Embryonic facial prominence (tissue), 1 donor: ENCODE measurements around the gene TCF19.

ENCODE experiments used
- DNase-seq: peaks from one replicate; pipeline ENCODE4 v3.0.0-alpha.2; 2016; ENCODE audit errors: extremely low spot score

Gene TCF19

DNA sequence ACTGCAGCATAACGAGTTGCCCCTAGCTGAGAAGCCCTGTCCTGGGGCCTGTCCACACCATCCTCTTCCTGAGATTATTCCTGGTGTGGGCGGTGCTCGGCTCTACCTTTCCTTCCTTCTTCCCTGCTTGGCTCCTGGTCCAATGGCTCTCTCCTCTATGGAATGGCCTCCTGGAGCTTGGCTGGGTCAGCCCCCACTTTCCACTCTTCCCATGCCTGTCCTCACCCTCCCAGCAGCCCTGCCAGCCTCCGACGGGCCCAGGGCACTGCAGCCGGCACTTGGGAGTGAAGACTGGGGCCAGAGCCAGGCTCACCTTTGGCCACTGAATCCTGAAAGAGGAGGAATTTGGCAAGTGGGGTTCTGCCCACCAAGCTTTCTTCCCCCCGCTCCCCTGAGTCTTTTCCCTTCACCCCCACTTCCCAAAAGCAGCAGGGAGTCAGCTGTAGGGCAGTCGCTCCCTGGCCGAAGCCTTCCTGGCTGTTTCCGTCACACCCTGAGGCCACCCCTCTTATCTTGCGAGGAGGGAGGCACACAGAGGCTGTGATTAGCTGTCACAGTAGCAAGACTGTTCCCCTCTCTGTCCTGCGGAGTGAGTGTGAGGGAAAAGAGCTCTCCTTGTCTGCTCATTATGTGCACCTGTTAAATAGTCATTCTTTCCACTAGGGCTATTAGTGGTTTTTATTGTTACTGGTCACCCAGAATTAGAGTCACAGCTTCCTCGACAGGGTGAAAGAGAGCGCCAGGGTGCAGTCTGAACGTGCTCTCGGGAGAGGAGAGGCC, 31.8 kb upstream of the TCF19 start:
- DNase-seq = no peak

DNA sequence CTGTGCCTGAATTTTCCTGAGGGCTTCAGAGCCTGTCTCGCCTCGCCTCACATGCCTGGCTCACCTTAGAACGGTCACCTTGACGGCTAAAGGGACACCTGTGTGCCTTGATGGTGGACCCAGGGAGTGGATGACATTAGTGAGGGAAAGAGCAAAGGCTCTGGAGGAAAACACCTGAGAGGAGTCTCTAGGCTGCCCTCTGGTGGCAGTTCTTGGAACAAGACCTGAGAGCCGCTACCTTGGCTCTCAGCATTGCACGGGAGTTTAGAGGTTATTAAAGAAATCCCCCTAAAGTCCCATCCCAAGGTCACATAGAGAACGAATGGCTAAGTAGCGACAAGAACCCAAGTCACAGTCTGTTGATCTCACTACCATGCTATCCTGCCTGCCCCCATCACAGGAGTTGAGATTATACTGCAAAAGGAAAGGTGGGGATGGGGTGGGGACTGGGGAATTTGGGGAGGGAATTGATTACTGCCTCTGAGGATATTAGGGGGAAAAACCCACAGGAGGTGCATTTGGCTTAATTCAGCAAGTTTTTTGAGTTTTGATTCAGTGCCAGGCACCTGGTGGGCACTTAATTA, 30.2 kb upstream of the TCF19 start:
- DNase-seq = no peak

DNA sequence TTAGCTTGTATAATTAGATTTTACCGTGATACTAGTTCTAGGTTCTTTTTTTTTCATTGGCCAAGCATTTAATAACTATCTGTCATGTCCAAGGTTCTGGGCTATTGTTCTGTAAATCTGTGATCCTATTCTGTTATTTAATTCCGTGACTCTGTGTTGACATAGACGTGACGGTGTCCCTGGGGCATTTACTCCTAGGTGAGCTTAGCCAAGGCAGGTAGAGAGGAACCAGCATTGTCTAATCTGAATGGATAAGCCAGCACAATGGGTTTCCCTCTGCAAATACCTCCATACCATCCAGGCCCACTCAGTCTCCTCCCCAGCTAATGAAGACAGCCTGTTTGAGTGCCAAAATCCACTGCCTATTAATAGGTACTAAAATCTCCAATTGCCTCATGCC, 29.3 kb upstream of the TCF19 start:
- no peak for DNase-seq

DNA sequence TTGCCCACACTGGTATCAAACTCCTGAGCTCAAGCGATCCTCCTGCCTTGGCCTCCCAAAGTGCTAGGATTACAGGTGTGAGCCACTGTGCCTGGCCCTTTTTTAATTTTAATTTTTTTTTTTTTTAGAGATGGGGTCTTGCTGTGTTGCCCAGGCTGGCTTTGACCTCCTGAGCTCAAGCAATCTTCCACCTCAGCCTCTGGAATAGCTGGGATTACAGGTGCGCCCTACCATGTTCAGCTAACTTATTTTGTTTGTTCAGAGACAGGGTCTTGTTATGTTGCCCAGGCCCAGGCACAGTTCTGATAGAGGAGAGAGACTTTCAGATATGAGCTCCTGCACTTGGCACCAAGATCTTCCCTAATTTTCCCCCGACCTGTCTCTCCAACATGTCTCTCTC, 27.6 kb upstream of the TCF19 start:
- DNase-seq = no peak

DNA sequence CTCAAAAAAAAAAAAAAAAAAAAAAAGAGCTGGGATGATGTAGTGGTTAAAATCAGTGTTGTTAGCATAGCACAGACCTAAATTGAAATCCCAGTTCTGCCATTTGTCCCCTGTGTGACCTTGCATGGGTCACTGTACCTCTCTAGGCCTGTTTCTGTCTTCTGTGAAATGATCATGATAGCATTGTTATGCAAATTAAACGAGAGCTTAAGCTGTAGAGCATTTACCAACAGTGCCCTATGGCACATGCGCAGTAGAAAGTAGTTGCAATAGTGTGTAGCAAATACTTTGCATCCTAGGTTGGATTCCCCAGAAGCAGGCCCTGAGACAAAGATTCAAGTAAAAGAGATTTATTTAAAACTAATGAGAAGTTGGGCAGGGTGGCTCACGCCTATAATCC, 26.8 kb upstream of the TCF19 start:
- no peak for DNase-seq

DNA sequence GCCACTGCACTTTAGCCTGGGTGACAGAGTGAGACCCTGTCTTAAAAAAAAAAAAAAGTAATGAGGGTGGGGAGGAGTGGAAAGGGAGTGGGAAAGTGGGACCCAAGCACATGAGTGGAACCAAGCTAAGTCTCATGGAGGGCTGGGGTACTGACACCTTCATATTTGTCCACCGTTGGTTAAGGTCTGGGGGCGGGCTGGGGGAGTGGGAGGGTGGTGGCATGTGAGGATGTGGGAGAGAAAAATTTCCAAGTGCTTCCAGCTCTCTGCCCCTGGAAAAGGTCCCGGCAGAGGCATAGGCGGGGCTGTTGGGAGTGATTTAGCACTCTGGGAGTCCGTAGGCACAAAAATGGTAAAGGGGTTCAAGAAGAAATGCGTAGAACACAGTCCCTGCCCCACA, 25.6 kb upstream of the TCF19 start:
- DNase-seq = no peak

DNA sequence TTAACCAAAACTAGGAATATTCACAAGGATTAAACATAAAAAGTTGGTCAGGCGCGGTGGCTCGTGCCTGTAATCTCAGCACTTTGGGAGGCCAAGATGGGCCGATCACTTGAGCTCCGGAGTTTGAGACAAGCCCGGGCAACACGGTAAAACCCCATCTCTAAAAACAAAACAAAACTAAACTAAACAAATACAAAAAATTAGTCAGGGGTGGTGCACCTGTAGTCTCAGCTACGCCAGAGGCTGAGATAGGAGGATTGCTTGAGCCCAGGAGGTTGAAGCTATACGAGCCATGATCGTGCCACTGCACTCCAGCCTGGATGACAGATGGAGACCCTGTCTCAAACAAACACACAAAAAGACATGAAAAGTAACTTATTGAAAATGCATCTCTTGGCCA, 22.7 kb upstream of the TCF19 start:
- no peak for DNase-seq

DNA sequence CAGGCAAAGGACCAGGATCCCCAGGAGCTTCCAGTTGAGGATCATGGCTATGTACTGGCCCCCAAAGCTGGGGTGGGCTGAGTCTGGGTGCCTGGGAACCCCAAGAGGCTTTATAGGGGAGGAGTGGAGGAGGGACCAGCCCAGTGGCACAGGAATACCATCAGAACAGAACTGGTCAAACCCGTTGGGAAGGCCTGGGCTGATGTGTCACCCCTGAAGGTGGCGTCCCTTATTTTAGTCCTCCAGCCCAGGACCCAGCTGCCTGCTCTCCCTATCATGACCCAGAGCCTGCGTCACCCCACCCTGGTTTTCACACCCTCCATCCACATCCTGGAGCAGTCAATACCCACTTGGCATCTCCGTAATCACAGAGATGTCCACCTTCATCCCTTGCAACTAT, 19.4 kb upstream of the TCF19 start, which contains the start of gene PSORS1C2:
PSORS1C2 (minus strand) TSS at position 85 of the 400 bp plus-strand sequence; CDS start at position 45, 40 bp downstream.
- no peak for DNase-seq

DNA sequence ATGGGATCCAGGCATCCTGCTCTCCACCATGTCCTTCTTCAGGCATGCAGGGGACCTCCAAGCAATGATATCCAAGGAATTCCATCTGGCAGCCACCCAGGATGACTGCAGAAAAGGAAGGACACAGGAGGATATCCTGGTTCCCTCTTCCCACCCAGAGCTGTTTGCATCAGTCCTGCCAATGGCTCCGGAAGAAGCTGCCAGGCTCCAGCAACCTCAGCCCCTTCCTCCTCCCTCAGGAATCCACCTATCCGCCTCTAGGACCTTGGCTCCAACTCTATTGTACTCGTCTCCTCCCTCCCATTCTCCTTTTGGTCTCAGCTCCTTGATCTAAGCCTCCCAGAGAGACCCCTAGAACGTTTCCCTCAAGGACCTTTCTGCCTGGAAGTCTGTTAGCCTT, 18.8 kb upstream of the TCF19 start:
- DNase-seq = no peak

DNA sequence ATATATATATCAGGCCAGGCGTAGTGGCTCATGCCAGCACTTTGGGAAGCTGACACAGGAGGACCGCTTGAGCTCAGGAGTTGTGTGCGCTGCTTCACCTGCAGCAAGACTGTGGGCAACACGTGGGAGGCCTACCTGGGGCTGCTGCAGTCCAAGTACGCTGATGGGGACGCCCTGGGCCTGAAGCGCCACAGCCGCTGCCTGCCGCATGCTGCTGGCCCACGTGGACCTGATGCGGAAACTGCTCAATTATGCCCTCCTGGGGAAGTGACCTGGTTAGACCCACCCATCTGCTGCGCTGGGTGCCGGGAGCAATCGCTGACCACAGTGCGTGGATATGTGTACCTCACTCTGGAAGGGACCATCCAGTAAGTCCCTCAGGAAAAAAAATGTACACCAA, 17.7 kb upstream of the TCF19 start:
- no peak for DNase-seq

DNA sequence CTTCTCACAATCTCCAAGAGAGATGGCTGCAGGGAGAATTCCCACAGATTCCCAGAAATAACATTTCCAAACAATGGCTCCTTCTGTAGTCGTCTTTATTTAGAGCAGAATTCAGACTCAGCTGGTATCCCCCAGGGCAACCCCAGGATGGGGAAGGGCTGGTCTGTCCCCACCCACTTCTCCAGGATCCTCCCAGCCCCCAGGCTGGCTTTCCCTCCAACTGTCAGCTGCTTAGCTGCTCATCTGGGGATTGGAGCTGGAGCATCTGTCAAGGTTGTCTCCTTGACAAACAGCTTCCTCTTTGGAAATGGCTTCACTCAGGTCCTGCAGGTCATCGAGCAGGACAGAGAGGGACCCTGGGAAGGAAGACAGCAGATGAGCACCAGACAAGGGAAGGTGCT, 16.0 kb upstream of the TCF19 start:
- no peak for DNase-seq

DNA sequence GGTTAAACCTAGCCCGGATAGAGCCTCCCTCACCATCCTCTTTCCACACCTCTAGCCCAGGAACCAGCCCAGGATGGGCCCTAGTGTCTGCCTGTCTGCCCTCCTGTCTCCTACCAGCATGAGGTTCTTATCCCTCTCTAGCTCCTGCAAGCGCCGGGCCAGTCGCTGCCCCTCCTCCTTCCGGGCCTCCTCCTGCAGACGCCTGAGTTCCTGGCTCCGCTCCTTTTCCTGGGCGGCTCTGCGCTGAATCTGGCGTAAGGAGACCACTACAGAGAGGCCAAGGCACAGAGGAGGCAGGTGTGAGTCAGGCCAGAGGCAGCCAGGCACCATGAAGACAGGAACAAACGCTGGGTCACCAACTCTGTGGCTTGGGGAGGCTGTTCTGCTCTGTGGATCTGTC, 15.2 kb upstream of the TCF19 start:
- no peak for DNase-seq

DNA sequence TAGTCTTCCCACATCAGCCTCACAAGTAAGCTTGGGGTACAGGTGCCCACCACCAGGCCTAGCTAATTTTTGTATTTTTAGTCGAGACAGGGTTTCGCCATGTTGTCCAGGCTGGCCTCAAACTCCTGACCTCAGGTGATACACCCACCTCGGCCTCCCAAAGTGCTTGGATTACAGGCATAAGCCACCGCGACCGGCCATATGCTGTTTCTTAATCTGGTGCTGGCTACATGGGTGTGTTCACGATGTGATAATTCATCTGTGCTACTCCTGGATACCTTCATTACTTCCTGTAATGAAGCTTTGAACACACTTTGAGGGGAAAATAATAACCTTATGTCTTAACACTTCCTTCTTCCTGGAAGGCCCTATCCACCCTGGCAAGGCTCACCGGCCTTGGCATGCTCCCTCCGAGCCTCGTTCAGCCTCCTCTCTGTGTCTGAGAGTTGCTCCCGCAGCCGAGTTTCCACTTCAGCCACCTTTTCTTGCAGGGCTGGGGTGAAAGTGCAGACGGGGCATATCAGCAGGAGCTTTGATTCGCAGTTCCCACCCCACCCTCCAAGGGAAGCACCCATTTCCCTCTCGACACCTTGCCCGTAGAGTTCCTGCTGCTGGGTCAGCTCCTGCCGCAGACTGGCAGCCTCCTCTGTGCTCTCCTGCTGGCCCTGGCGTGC, 14.0 kb upstream of the TCF19 start:
- DNase-seq = no peak

DNA sequence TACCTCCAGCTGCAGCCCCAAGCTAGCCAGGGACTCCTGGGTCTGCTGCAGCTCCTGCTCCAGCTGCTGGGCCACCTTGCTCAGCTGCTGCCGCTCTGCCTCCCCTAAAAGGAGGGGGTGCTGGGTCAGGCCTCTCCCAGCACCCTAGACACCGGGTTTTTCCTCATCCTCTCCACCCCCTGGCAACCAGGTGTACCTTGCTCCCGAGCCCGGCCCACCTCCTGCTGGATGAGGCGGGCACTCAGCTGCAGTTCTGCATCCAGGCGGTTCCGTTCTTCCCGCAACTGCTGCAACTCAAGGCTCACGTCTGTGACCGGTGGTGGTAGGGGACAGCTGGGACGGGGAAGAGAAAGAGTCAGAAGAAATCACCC, 13.4 kb upstream of the TCF19 start:
- no peak for DNase-seq

DNA sequence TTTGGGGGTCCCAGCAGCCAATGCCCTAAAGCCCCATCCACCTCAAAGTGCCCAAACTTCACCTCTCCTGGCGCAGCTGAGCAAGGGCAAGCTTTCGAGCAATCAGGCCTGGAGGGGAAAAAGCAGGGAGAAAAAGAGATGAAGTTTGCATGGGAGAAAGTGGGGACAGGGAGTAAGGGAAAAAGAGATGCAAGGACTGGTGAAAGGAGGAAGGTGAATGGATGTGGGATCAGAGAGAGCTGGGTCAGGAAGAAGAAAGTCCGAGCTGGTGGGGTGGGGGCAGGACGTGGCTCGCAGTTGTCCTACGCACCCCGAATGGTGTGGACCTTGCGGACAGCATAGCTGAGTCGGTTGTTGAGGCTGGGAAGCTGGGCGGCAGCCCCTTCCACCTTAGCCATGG, 13.0 kb upstream of the TCF19 start:
- no peak for DNase-seq

DNA sequence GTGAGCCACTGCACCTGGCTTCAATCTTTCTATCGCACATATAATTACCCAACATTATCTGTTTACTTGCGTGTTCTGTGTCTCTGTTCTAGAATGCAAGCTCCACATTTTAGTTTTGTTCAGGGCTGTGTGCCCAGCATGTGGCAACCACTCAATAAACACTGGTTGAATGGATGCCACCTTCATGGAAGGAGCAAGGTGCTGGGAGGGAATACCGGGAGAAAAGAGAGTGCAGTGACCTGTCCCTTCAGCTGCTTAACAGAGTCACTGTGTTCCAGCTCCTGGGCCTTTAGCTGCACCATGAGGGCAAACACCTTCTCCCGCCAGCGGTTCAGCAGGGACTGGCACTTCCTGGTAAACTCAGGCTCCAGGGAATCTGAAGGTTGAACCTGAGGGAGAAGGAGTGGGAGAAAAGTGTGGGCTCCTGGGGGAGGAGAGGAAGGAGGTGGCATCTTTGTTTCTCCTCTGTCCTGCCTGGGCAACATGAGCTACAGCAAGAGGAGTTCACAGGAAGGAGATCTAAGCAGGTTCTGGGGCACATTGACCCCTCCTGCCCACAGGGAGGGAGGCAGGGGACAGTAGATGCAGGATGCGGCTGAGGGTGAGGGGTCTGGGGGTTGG, 8.5 kb upstream of the TCF19 start:
- DNase-seq = no peak

DNA sequence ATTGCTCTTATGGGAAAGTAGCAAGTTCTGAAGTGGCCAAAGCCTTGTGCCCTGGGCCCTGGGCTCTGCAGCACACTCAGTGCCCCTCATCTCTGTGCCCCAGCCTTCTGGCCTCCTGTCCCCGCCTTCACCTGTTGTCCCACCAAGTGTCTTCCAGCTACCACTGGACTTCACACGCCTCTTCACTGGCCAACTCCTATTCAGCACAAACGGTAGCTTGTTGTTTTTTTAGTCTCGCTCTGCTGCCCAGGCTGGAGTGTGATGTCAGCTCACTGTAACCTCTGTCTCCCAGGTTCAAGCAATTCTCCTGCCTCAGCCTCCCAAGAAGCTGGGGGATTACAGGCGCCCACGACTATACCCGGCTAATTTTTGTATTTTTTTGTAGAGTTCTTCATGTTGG, 5.6 kb upstream of the TCF19 start:
- DNase-seq = no peak

DNA sequence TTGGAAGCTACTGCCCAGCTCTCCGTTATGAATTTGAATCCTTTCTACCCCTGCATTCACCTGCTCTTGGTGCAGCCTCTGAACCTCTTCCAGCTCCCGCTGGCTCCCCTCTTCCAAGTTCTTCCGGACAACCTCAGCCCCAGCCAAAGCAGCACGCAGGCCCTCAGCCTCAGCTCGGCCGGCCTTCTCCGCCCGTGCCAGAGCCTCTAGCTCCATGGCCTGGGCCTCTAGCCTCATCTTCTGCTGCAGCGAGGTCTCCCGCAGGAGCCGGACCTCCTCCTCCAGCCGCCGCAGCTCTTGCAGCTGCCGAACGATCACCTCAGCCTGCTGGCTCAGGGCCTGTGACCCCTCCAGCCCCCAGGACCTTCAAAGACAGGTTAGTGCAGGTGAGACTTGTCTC, 4.0 kb upstream of the TCF19 start:
- no peak for DNase-seq

DNA sequence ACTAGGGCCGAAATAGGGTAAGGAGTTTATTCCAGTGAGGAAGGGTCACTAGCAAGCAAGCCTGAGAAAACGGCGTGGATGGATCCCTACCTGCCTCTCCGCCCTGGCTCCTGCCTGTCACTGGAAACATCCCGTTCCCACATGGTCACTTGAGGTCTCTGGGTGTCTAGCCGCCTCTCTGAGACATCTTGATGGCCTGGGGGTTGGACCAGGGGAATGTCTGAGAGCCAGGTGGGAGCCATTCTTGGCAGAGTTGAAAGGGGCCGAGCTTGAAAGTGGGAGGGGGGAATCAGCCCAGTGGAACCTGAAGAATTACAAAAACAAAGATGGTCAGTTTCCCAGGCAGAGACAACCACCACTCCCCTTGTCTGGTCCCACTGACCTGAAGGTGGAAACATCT, 1.7 kb upstream of the TCF19 start:
- DNase-seq = no peak

DNA sequence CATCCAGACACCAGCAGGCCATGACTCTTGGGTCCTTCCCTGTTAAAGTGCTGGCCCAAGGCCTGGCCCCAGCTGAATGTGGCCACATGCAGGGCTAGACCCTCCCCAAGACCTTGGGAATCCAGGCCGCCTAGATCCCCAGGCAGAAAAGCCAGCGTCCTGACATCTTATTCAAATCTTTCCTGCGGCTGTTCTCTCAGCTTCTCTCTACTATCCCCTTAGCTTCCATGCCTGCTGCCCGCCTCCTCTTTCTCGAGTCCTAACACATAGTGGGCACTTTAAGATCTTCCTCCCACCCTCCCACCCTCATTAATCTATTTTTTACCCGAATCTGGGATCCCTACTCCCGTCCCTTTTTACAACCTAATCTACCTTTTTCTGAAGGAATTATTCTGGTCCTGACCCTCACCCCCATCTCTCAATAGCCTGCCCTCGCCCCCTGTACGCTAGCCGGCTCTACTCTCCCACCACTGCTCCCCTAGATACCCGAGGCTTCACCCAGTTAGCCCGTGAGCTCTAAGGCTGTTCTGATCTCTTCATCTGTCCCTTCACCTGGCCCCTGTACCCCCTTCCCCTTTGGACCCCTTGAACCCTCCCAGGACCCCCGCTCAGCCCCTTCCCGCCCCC, 763 bp upstream of the TCF19 start, which contains the start of gene CCHCR1:
CCHCR1 (minus strand) TSS at position 290 of the 627 bp plus-strand sequence; CDS start at position 88, 202 bp downstream.
- DNase-seq = no peak

DNA sequence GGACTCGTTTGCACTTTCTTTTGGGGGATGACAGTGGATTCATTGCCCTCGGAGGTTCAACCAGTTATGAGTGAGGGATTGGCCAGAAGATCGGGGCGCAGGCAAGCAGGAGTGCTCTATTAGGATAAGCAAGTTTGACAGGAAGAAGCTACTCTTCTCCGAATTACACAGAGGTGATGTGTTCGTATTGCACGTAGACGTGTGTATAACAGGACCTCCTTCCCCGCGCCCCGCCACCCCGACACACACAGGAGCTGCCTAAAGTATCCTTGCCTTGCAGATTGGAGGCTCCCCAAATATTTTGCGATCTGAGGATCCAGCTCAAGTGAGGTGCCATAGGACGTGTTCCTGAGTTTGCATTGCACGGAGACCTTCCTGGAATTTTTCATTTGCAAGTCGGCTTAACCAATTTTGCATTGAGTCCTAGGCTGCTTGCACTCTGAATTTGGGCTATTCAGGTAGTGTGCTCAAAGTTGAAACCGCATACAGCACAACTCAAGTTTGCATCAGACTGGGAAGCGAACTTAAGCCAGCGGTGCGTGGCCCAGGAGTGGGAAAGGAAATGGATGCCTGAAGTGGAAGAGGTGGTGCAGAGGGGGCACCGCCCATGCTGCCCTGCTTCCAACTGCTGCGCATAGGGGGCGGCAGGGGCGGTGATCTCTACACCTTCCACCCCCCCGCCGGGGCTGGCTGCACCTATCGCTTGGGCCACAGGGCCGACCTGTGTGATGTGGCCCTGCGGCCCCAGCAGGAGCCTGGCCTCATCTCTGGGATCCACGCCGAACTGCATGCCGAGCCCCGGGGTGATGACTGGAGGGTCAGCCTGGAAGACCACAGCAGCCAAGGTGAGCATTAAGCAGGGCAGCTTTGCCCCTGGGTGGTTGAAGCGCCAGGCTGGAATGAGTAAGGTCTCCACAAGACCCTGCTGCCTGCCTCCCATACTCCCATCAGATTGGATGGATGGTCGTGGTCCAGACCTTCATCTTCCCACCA, 770 bp downstream of the TCF19 start:
- no peak for DNase-seq
